Activated naive CD4-positive, alpha-beta T cell treated with anti-CD3 and anti-CD28 coated beads, Interleukin-2, amount 10 ng/mL, durations not matched to agents 7 days and 5 days (primary cell): ENCODE data around the gene KIF17.
A peak's percentile ranks its signal among the peaks of the same experiment; 100 is the strongest.

ENCODE experiments used
- CTCF ChIA-PET: fragments of 350-600 bp; sonication (Branson Sonifier 250); formaldehyde crosslinking; loops from one replicate; lab custom pipeline; 2021; ENCODE audit warnings: antibody characterized with exemption; lab: Charles Lee
- DNase-seq: peaks from one replicate; pipeline ENCODE4 v3.0.0-alpha.2; 2020
- H3K27ac Mint-ChIP-seq: one replicate; pipeline ENCODE4 v1.8.0; 2021; ENCODE audit warnings: mild to moderate bottlenecking, moderate library complexity, mixed read lengths
- H3K27me3 Mint-ChIP-seq: one replicate; pipeline ENCODE4 v1.8.0; 2021; ENCODE audit warnings: mild to moderate bottlenecking, mixed read lengths
- H3K36me3 Mint-ChIP-seq: one replicate; pipeline ENCODE4 v1.8.0; 2021; ENCODE audit warnings: mixed read lengths
- H3K4me1 Mint-ChIP-seq: one replicate; pipeline ENCODE4 v1.8.0; 2021; ENCODE audit warnings: mixed read lengths
- H3K4me3 Mint-ChIP-seq: one replicate; pipeline ENCODE4 v1.8.0; 2021; ENCODE audit warnings: mild to moderate bottlenecking, moderate library complexity, mixed read lengths
- H3K9me3 Mint-ChIP-seq: one replicate; pipeline ENCODE4 v1.8.0; 2021; ENCODE audit warnings: mixed read lengths

KIF17 gene

DNA sequence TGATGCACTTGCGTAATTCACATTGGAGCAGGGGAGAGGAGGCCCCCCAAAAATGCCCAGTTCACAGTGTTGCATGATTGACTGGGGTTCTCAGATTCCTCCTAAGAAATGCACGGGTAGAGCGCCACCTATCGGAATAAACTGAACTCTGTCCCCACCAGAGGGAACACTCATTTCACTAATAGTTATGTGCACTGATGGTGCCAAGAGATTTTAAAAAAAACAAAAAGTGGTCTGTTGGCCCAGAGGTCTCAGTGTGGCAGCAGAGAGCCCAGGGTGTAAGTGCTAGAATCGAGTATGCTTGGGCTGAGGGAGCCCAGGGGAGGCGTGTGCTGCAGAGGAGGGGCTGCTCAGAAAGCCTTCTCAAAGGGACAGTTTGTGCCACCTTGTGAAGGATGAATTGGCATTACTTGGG lies 77.6 kb downstream of the KIF17 start:
- H3K4me3 Mint-ChIP-seq = no peak overlapping the region
- H3K36me3 Mint-ChIP-seq = no peaks in the 10 kb centered on the region
- no peaks in the 10 kb centered on the region for H3K27me3 Mint-ChIP-seq
- CTCF ChIA-PET = interaction anchor here (0.9 to 2.1 kb wide), 5 partner anchors 8 to 121 kb away, joined by 3 to 10 read pairs (median 5); partner anchors contain the start of gene PINK1
- H3K9me3 Mint-ChIP-seq = no peaks in the 10 kb centered on the region
- no peaks in the 10 kb centered on the region for H3K4me1 Mint-ChIP-seq
- peak; percentile 72 for DNase-seq
- H3K27ac Mint-ChIP-seq = no peak overlapping the region

DNA sequence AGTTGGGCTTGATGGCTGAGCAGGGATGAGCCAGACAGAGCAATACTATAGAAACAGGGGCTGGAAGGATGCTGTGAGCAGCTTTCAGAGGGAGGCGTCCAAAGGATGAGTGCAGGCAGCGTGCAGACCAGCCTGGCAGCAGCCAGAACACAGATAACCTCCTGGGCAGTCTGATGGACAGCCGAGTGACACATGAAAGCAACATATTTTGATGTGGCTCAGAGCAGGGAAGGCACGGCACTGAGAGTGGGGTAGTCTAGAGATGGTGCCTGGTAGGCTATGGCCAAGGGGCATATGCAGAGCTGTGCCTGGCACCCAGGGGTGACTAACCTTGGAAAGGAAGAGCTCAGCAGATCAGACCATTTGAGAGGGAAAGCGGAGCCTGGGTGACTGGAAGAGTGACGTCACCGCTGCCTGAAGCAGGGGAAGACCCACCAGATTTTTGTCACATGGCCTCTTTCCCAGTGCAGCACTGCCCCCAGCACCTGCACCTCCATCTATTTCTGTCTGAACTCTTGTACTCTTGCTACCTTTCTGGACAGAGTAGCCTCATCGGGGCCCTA lies 80.9 kb downstream of the KIF17 start:
- CTCF ChIA-PET = no interaction called here
- Mint-ChIP-seq H3K36me3 (no peaks in the 10 kb centered on the region), H3K27me3 (peaks cover 10% of the 10 kb centered on the region), H3K4me1 (peaks cover 10% of the 10 kb centered on the region), H3K4me3 (no peak overlapping the region), H3K9me3 (no peaks in the 10 kb centered on the region), H3K27ac (no peak overlapping the region)
- no peak for DNase-seq

DNA sequence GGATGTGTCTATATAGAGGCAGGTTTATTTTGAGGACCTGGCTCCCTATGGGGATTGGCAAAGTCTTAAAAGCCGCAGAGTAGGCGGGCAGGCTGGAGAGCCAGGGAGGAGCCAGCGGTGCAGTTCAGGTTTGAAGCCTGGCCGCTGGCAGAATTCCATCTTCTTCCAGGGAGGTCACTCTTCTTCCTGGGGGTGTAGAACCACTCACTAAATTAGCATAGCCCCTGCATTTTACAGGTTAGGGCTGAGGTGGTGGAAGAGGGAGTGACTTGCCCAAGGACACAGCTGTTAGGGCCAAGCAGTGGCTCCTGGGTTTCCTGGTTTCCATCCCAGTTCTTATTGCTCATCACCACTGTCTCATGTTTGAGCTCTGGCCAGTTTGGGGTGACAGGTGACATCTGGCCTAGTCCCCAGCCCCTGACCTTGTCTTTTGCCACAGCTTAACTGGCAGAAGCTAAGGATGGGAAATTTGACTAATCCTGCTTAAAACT lies 83.2 kb downstream of the KIF17 start:
- Mint-ChIP-seq H3K9me3 (no peaks in the 10 kb centered on the region), H3K27me3 (peaks cover 10% of the 10 kb centered on the region), H3K36me3 (no peaks in the 10 kb centered on the region), H3K4me1 (peaks cover 10% of the 10 kb centered on the region), H3K27ac (no peak overlapping the region), H3K4me3 (peak overlapping the region; percentile 81)
- CTCF ChIA-PET = interaction anchor here (0.9 to 2.0 kb wide), 7 partner anchors 9 to 422 kb away, joined by 3 to 8 read pairs (median 4); partner anchors contain the start of gene DDOST
- peak; percentile 57 for DNase-seq

DNA sequence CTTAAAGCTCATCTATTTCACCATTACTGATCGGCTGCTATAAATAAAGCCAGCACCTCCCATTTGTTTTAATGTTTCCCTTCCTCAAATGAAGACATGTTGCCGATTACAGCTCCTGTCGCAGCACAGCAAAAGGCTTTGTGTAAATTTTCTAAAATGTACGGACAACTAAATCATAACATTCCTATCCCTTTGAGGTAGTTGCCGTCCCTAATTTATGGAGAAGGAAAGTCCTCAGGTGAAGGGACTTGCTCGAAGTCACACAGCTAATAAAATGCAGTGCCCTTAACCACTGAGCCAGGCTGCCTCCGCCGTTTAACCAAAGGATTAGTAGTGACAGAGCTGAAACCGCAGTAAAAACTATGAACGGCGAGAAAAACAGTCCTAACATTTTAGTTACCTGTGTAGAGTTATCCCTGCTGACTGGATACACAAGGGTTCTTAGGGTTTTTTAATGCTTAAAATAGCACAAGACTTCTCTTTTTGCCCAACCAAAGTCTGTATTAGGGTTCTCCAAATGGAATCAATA lies 83.7 kb downstream of the KIF17 start:
- Mint-ChIP-seq H3K27me3 (peaks cover 10% of the 10 kb centered on the region), H3K4me1 (peaks cover 10% of the 10 kb centered on the region), H3K4me3 (peak overlapping the region; percentile 81), H3K36me3 (no peaks in the 10 kb centered on the region), H3K9me3 (no peaks in the 10 kb centered on the region), H3K27ac (peak overlapping the region; percentile 87)
- CTCF ChIA-PET = interaction anchor here (0.6 to 2.2 kb wide), 12 partner anchors 9 to 421 kb away, joined by 3 to 12 read pairs (median 4); partner anchors contain the start of gene DDOST
- DNase-seq = peak; percentile 30

DNA sequence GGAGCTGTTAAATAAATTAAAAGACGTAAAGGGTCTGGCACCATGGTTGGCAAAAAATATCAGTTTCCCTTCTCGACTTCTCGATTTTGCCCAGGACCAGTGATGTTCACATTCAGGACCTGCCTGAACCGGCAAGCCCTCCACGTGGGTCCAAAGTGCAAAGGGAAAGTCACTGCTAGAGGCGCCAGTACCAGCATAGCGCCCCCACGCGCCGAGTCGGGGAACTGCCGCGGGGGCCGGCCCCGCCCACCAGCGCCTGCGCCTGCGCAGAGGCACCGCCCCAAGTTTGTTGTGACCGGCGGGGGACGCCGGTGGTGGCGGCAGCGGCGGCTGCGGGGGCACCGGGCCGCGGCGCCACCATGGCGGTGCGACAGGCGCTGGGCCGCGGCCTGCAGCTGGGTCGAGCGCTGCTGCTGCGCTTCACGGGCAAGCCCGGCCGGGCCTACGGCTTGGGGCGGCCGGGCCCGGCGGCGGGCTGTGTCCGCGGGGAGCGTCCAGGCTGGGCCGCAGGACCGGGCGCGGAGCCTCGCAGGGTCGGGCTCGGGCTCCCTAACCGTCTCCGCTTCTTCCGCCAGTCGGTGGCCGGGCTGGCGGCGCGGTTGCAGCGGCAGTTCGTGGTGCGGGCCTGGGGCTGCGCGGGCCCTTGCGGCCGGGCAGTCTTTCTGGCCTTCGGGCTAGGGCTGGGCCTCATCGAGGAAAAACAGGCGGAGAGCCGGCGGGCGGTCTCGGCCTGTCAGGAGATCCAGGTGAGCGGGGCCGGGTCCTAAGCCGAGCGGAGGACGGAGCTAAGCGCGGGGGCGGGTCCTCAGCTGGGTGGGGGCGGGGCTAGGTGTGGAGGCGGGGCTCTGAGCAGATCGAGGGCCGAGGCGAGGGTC lies 84.4 kb downstream of the KIF17 start, which contains the start of gene PINK1:
TSS of gene PINK1 (plus strand) at position 269 of the 875 bp plus-strand sequence. CDS start at position 360, 91 bp downstream.
- peak; percentile 86 for DNase-seq
- Mint-ChIP-seq H3K27me3 (peaks cover 10% of the 10 kb centered on the region), H3K36me3 (no peaks in the 10 kb centered on the region), H3K9me3 (peaks cover 2% of the 10 kb centered on the region), H3K27ac (peak within 1 kb of the TSS; percentile 87), H3K4me3 (peak within 1 kb of the TSS; percentile 81), H3K4me1 (peaks cover 10% of the 10 kb centered on the region)
- CTCF ChIA-PET = interaction anchor here (0.6 to 3.5 kb wide), 20 partner anchors 8 to 421 kb away, joined by 3 to 13 read pairs (median 4); partner anchors contain the start of gene DDOST

DNA sequence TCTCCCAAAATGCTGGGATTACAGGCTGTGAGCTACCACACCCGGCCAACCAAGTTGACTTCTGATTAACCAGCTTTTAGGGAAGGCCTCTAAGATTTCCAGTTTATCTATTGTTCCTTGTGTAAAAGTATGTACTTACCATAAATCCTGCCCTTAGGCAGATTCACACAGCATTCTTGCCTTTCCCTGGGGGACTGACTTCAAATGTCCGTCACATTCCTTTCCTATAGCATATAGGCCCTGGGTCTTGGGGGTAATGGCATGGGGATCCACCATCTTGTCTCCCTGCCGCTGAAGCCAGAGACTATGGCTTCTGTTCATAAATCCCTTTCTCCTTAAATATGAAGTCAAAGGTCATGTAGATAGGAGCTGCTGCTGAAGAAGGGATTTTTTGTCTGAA lies 85.4 kb downstream of the KIF17 start:
- Mint-ChIP-seq H3K27me3 (peaks cover 12% of the 10 kb centered on the region), H3K4me3 (peak overlapping the region; percentile 72), H3K4me1 (peaks cover 10% of the 10 kb centered on the region), H3K27ac (no peak overlapping the region), H3K9me3 (peaks cover 2% of the 10 kb centered on the region), H3K36me3 (no peaks in the 10 kb centered on the region)
- no peak for DNase-seq
- CTCF ChIA-PET = interaction anchor here (0.7 to 3.5 kb wide), 11 partner anchors 9 to 111 kb away, joined by 3 to 13 read pairs (median 4); partner anchors contain the start of gene DDOST

DNA sequence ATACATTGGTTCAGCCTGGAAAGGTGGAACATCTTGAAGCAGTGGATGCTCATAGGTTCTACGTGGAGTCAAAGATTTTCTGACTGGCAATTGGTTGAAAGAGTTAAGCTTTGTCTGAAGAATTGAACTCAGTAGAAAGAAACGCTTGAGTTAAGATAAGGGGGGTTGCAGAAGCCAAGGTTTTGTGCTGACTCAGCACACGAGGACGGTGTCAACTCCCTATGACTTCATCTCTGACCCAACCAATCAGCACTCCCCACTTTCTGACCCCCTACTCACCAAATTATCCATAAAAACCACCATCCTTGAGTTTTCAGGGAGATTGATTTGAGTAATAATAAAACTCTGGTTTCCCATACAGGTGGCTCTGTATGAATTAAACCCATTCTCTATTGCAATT lies 87.1 kb downstream of the KIF17 start:
- no peak for DNase-seq
- CTCF ChIA-PET = interaction anchor here (1.3 to 3.5 kb wide), 2 partner anchors 8 to 56 kb away, joined by 6 to 13 read pairs; no protein-coding TSS in a partner anchor
- peaks cover 10% of the 10 kb centered on the region for H3K4me1 Mint-ChIP-seq
- peaks cover 2% of the 10 kb centered on the region for H3K9me3 Mint-ChIP-seq
- H3K27me3 Mint-ChIP-seq = peaks cover 28% of the 10 kb centered on the region
- H3K4me3 Mint-ChIP-seq = no peak overlapping the region
- H3K27ac Mint-ChIP-seq = no peak overlapping the region
- H3K36me3 Mint-ChIP-seq = no peaks in the 10 kb centered on the region

DNA sequence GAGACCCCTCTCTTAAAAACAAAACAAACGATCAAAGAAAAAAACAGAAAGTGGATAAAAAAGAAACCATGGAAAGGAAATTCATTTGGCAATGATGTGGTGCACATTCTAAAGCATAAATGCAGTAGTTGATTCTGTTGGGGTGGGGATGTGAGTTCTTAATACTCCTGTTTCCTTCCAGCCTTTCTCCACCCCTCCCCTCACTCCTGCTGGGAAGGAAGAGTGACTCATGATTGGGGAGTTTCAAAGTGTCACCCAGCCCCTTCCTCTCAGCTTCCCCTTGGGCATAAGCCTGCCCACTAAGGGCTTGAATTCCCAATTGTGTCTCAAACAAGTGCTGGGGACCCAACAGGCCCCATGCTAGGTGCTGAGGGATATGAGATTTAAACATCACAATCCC lies 91.3 kb downstream of the KIF17 start:
- peaks cover 2% of the 10 kb centered on the region for H3K9me3 Mint-ChIP-seq
- CTCF ChIA-PET = no interaction called here
- H3K36me3 Mint-ChIP-seq = no peaks in the 10 kb centered on the region
- peaks cover 24% of the 10 kb centered on the region for H3K27me3 Mint-ChIP-seq
- no peaks in the 10 kb centered on the region for H3K4me1 Mint-ChIP-seq
- no peak for DNase-seq
- no peak overlapping the region for H3K27ac Mint-ChIP-seq
- no peak overlapping the region for H3K4me3 Mint-ChIP-seq

DNA sequence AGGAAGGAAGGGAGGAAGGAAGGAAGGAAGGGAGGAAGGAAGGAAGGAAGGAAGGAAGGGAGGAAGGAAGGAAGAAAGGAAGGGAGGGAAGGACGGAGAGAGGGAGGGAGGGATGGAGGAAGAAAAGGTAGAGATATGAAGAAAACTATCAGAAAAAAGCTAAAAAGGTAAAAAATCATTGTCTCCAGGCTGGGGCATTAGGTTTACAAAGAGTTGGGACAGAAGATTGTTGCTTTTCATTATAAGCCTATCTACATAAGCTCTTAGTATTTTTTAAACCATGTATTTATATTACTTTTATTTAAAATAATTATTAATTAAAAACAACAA lies 91.7 kb downstream of the KIF17 start:
- H3K4me3 Mint-ChIP-seq = no peak overlapping the region
- CTCF ChIA-PET = interaction anchor here (2.0 kb wide), 1 partner anchor 8 kb away, joined by 4 read pairs; no protein-coding TSS in a partner anchor
- H3K9me3 Mint-ChIP-seq = peaks cover 2% of the 10 kb centered on the region
- peaks cover 24% of the 10 kb centered on the region for H3K27me3 Mint-ChIP-seq
- H3K27ac Mint-ChIP-seq = no peak overlapping the region
- H3K4me1 Mint-ChIP-seq = no peaks in the 10 kb centered on the region
- no peaks in the 10 kb centered on the region for H3K36me3 Mint-ChIP-seq
- DNase-seq = no peak

DNA sequence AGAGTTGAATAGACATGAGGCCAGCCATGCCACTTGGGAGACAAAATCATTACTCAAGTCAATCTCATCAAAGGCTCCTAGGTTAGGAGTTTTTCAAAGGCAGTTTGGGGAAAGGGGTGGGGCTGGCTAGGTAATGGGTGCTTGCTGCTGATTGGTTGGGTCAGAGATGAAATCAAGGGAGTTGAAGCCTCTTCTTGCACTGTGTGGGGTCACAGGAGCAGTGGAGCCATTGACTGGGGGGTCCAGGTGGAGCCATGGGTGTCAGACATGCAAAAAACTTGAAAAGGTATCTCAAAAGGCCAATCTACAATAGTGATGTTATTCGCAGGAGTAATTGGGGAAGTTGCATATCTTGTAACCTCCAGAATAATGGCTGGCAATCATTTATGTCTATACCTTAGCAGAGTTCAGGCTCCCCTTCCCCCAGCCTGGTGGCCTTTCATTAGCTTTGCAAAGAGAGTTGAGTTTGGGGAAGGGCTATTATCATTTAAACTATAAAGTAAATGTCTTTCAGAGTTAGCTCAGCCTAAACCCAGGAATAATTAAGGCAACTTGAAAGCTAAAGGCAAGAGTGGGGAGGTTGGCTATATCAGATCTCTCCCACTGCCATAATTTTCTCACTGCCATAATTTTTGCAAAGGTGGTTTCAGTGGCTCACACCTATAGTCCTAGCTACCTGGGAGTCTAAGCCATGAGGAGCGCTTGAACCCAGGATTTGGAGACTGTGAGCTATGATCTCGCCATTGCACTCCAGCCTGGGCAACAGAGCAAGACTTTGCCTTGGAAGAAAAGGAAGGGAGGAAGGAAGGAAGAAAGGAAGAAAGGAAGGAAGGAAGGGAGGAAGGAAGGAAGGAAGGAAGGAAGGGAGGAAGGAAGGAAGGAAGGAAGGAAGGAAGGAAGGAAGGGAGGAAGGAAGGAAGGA lies 92.4 kb downstream of the KIF17 start:
- Mint-ChIP-seq H3K36me3 (no peaks in the 10 kb centered on the region), H3K27ac (no peak overlapping the region), H3K4me1 (no peaks in the 10 kb centered on the region), H3K27me3 (peaks cover 24% of the 10 kb centered on the region), H3K4me3 (no peak overlapping the region), H3K9me3 (peaks cover 2% of the 10 kb centered on the region)
- CTCF ChIA-PET = interaction anchor here (2.0 kb wide), 1 partner anchor 9 kb away, joined by 4 read pairs; no protein-coding TSS in a partner anchor
- DNase-seq = no peak

DNA sequence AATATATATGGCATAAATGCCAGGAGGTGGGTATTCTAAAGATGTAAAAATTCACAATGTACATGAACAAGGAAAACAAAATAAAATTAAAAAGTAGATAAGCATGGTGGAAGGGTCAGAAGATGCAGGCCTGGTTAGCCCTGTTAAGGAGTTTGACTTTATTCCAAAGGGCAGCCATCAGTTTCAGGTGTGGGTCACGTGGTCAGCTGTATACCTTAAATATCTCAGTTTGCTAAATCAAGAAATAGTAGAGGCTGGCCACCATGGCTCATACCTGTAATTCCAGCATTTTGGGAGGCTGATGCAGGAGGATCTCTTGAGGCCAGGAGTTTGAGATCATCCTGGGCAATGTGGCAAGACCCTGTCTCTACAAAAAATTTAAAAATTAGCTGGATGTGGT lies 93.1 kb downstream of the KIF17 start:
- Mint-ChIP-seq H3K4me1 (no peaks in the 10 kb centered on the region), H3K4me3 (no peak overlapping the region), H3K9me3 (peaks cover 2% of the 10 kb centered on the region), H3K27me3 (peaks cover 24% of the 10 kb centered on the region), H3K36me3 (no peaks in the 10 kb centered on the region), H3K27ac (no peak overlapping the region)
- no peak for DNase-seq
- CTCF ChIA-PET = interaction anchor here (2.0 kb wide), 1 partner anchor 9 kb away, joined by 4 read pairs; no protein-coding TSS in a partner anchor

DNA sequence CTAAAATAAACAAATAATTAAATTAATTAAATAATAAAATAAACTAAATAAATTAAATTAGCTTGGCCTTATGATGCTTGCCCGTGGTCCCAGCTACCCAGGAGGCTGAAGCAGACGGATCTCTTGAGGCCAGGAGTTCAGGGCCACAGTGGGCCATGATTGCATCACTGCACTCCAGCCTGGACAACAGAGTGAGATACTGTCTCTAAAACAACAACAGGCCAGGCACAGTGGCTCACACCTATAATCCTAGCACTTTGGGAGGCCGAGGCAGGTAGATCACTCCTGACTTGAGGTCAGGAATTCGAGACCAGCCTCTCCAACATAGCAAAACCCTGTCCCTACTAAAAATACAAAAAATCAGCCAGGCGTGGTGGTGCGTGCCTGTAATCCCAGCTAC lies 96.8 kb downstream of the KIF17 start:
- no peak for DNase-seq
- no peaks in the 10 kb centered on the region for H3K36me3 Mint-ChIP-seq
- H3K4me3 Mint-ChIP-seq = no peak overlapping the region
- no peak overlapping the region for H3K27ac Mint-ChIP-seq
- H3K4me1 Mint-ChIP-seq = no peaks in the 10 kb centered on the region
- no peaks in the 10 kb centered on the region for H3K9me3 Mint-ChIP-seq
- H3K27me3 Mint-ChIP-seq = peaks cover 23% of the 10 kb centered on the region
- CTCF ChIA-PET = no interaction called here

DNA sequence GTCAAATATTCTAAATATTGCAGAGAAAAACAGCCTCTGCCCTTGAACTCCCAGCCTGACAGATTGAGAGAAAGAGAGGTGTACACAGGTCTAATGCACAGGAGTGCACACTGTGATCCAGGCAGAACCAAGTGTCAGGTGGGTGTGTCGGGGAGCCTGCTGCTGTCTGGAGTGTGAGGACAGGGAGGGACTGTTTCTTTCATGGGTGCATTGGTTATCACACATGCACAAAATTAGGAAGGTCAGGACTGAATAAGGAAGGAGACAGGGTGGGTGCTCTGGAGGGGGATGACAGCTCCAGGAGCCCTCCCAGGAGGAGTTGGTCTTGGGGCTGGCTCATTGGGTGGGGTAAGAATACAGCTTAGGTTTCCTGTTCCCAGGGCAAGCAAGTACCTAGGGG lies 97.8 kb downstream of the KIF17 start:
- DNase-seq = no peak
- Mint-ChIP-seq H3K4me1 (no peaks in the 10 kb centered on the region), H3K27me3 (peaks cover 16% of the 10 kb centered on the region), H3K4me3 (no peak overlapping the region), H3K36me3 (no peaks in the 10 kb centered on the region), H3K27ac (no peak overlapping the region), H3K9me3 (no peaks in the 10 kb centered on the region)
- CTCF ChIA-PET = no interaction called here
